GM12873 (cell line): ENCODE results near the gene ARHGEF16.

Experiments used
- CTCF ChIP-seq: IDR thresholded peaks from 2 replicates; pipeline ENCODE4 v1.5.1; 2012; ENCODE audit warnings: low read depth, mild to moderate bottlenecking, moderate library complexity, low read length, control low read depth; ENCODE audit not compliant: insufficient read depth; ENCODE audit errors: missing control alignments

Gene ARHGEF16

GRCh38 chr1:3477241-3477995 is 23.0 kb downstream of the ARHGEF16 start:
- TF ChIP-seq CTCF, result no peak

- no peak for TF ChIP-seq CTCF
Observed at GRCh38 chr1:3478187-3478586, 23.7 kb downstream of the ARHGEF16 start.

- TF ChIP-seq CTCF, result no peak
Observed at GRCh38 chr1:3479511-3480368, 25.3 kb downstream of the ARHGEF16 start.

GRCh38 chr1:3480369-3480719 is 25.9 kb downstream of the ARHGEF16 start:
- no peak for TF ChIP-seq CTCF

GRCh38 chr1:3481046-3481445 is 26.6 kb downstream of the ARHGEF16 start:
- TF ChIP-seq CTCF, result no peak

- TF ChIP-seq CTCF, result no peak
Observed at GRCh38 chr1:3481836-3482375, 27.4 kb downstream of the ARHGEF16 start.

GRCh38 chr1:3482378-3482849 is 27.9 kb downstream of the ARHGEF16 start:
- TF ChIP-seq CTCF, result peak; percentile 54
